ENCODE results near the gene AMOTL2. TPM values are rescaled to one million over a fixed set of nuclear protein-coding genes. Genes with fewer than 3 reads are reported as not detected.

The AMOTL2 gene
- total and polyA plus RNA-seq, 2 donors (not counting 3 experiments of a cell fraction or from before 2014, with no cell fraction given), result 130 to 145 TPM

GRCh38 chr3:134346744-134347143, 27.5 kb downstream of the AMOTL2 start:
- Histone ChIP-seq H3K4me2 (ENCODE audit: insufficient read depth, low read length) (no peak overlapping the region), H4K20me1 (replicated peaks; ENCODE audit: control insufficient read depth, extremely low read depth, insufficient read depth, low read length) (no peaks in the 10 kb centered on the region), H3K27me3 (ENCODE audit: control insufficient read depth in 2 of 2, insufficient read depth in 2 of 2, low read length in 2 of 2) (no peaks in the 10 kb centered on the region), H2AFZ (ENCODE audit: low read depth, low read length) (no peak overlapping the region), H3K9me3 (replicated peaks; ENCODE audit: control insufficient read depth, insufficient read depth, low read length) (no peaks in the 10 kb centered on the region), H3K9ac (replicated peaks; ENCODE audit: extremely low read depth, insufficient read depth, low read length) (no peak overlapping the region), H3K27ac (ENCODE audit: insufficient read depth, low read depth, low read length) (no peak overlapping the region), H3K9me1 (replicated peaks; ENCODE audit: control insufficient read depth, extremely low read depth, insufficient read depth, low read length) (no peaks in the 10 kb centered on the region), H3K79me2 (ENCODE audit: control insufficient read depth, insufficient read depth, low read length) (no peaks in the 10 kb centered on the region), H3K4me1 (ENCODE audit: control insufficient read depth, extremely low read depth, insufficient read depth, low read length) (no peaks in the 10 kb centered on the region), H3K4me3 (replicated peaks in 1 of 3; ENCODE audit: insufficient read depth in 1 of 3, low read depth in 1 of 3, low read length in 3 of 3) (no peak overlapping the region), H3K36me3 (ENCODE audit: control insufficient read depth in 2 of 2, extremely low read depth in 1 of 2, insufficient read depth in 2 of 2, low read length in 2 of 2) (no peaks in the 10 kb centered on the region)
- intact Hi-C loops (cut with micrococcal nuclease), result no loop called here
- dilution Hi-C loops (cut with MboI; ENCODE audit: extremely low pct_ligation_motif_present, low sequenced_read_pairs), result no loop called here
- TF ChIP-seq CTCF (IDR thresholded peaks at IDR 0.05; ENCODE audit: extremely low read depth in 1 of 2, insufficient read depth in 1 of 2, low read depth in 1 of 2, low read length in 2 of 2) (no peak), GATA2 (IDR thresholded peaks at IDR 0.05; ENCODE audit: insufficient read depth, insufficient read length, low read depth, low read length) (no peak), POLR2A (IDR thresholded peaks at IDR 0.05; ENCODE audit: low read depth, low read length) (no peak), JUN (IDR thresholded peaks at IDR 0.05; ENCODE audit: borderline replicate concordance, insufficient read depth, insufficient read length, low read depth) (no peak), MAX (IDR thresholded peaks at IDR 0.05; ENCODE audit: insufficient read depth, insufficient read length) (no peak), MYC (IDR thresholded peaks at IDR 0.05; ENCODE audit: low read depth, low read length) (no peak), POLR2AphosphoS5 (IDR thresholded peaks at IDR 0.05; ENCODE audit: insufficient read depth, low read depth, low read length) (no peak), EZH2 (IDR thresholded peaks at IDR 0.05; ENCODE audit: borderline replicate concordance, low read depth, low read length, severe bottlenecking) (no peak), FOS (IDR thresholded peaks at IDR 0.05; ENCODE audit: borderline replicate concordance, insufficient read depth, low read length) (no peak)
- DNase-seq (ENCODE audit: low read depth, low spot score) (no peak), FAIRE-seq (no peak)
- POLR2A ChIA-PET, result interaction anchor here (1.2 kb wide), 1 partner anchor 31 kb away, joined by 3 read pairs; no protein-coding TSS in a partner anchor
- BruUV-seq (replicated peaks), result no TSS peak
- CTCF ChIA-PET, result interaction anchor here (1.2 kb wide), 1 partner anchor 33 kb away, joined by 5 read pairs; no protein-coding TSS in a partner anchor

Measured in endothelial cell of umbilical vein (primary cell).